HCT116 (cell line): ENCODE data around the gene ACAT2. TPM values are rescaled to one million over a fixed set of nuclear protein-coding genes. Genes with fewer than 3 reads are reported as not detected.
A peak's percentile ranks its signal among the peaks of the same experiment; 100 is the strongest.

Source experiments
- ATAC-seq: fragments of 200-7000 bp; cut with Tn5 transposase; 2 replicates; pipeline ENCODE4 v1.9.1; 2020; ENCODE audit warnings: mild to moderate bottlenecking, moderate library complexity
- BruUV-seq: library from RNA; stranded (reverse); fragments of 400-500 nt; replicated peaks from 2 replicates; lab custom pipeline; 2021; lab: Mats Ljungman, UMichigan
- CTCF ChIA-PET: fragments of 300-600 bp; sonication (Branson Sonifier 250); formaldehyde crosslinking; loops from one replicate; lab custom pipeline; 2021; ENCODE audit warnings: antibody characterized with exemption; lab: Charles Lee
- POLR2A ChIA-PET: fragments of 300-600, 350-600 bp; sonication (Branson Sonifier 250); formaldehyde crosslinking; loops from one replicate; lab custom pipeline; 2021; ENCODE audit warnings: antibody characterized with exemption; lab: Charles Lee
- RAD21 ChIA-PET, 2 experiments: fragments of 300-600 bp; sonication (Branson Sonifier 250); formaldehyde crosslinking; loops; one replicate each; lab custom pipeline; 2023; ENCODE audit warnings: low total read pairs in 2 of 2; ENCODE audit not compliant: uncharacterized antibody in 2 of 2, unreplicated experiment in 2 of 2, low non-redundant PET in 1 of 2; lab: Charles Lee
- DNase-seq: peaks from one replicate; pipeline ENCODE4 v3.0.0-alpha.2; 2010; ENCODE audit warnings: low read depth, low spot score
- H2AFZ ChIP-seq: fragments of 200-600 bp; shearing (Covaris generic), sonication (generic); 2 replicates; pipeline ENCODE4 v1.6.1; 2017; ENCODE audit warnings: low read depth, mixed run types, mixed read lengths, antibody characterized with exemption, low read length; ENCODE audit not compliant: poor library complexity, severe bottlenecking
- H3K27ac ChIP-seq: 2 replicates; pipeline ENCODE4 v1.5.1; 2012; ENCODE audit warnings: low read depth, low read length
- H3K27me3 ChIP-seq: fragments of 200-600 bp; sonication (generic); 2 replicates; pipeline ENCODE4 v1.6.1; 2016; ENCODE audit warnings: mixed run types, low read length, mixed read lengths; ENCODE audit not compliant: insufficient read depth
- H3K36me3 ChIP-seq, 2 experiments: fragments of 200-500 bp in 1 of 2; fragments of 200-600 bp in 1 of 2; sonication (Bioruptor generic) in 1 of 2; sonication (generic) in 1 of 2; 2 replicates each; pipeline versions ENCODE4 v1.5.1 to v1.6.1; 2014 to 2016; ENCODE audit warnings: low read length in 2 of 2, inconsistent platforms in 1 of 2, mixed read lengths in 1 of 2, mixed run types in 1 of 2; ENCODE audit not compliant: insufficient read depth in 2 of 2, control insufficient read depth in 1 of 2
- H3K4me1 ChIP-seq, 2 experiments: fragments of 200-600 bp in 1 of 2; sonication (generic) in 1 of 2; 2 replicates each; pipeline versions ENCODE4 v1.5.1 to v1.6.1; 2012 to 2017; ENCODE audit warnings: low read length in 2 of 2, inconsistent platforms in 1 of 2, mild to moderate bottlenecking in 1 of 2, mixed read lengths in 1 of 2, mixed run types in 1 of 2, moderate library complexity in 1 of 2; ENCODE audit not compliant: insufficient read depth in 2 of 2, control insufficient read depth in 1 of 2
- H3K4me2 ChIP-seq: fragments of 200-600 bp; sonication (generic); 2 replicates; pipeline ENCODE4 v1.6.1; 2017; ENCODE audit warnings: mixed run types, low read length, mixed read lengths
- H3K4me3 ChIP-seq, 2 experiments: fragments of 200-600 bp in 1 of 2; sonication (generic) in 1 of 2; replicated peaks in 1 of 2; 2 replicates each; pipeline ENCODE4 v1.5.1; 2011 to 2016; ENCODE audit warnings: low read length in 2 of 2, control low read depth in 1 of 2, low read depth in 1 of 2, mild to moderate bottlenecking in 1 of 2, mixed read lengths in 1 of 2, mixed run types in 1 of 2
- H3K79me2 ChIP-seq: fragments of 200-600 bp; sonication (generic); 2 replicates; pipeline ENCODE4 v1.6.1; 2017; ENCODE audit warnings: mild to moderate bottlenecking, mixed run types, low read length, moderate library complexity, mixed read lengths; ENCODE audit not compliant: insufficient read depth
- H3K9ac ChIP-seq: fragments of 200-600 bp; sonication (generic); 2 replicates; pipeline ENCODE4 v1.6.1; 2016; ENCODE audit warnings: low read length, mixed read lengths
- H3K9me2 ChIP-seq: fragments of 200-600 bp; sonication (generic), shearing (Covaris generic); 2 replicates; pipeline ENCODE4 v1.6.1; 2017; ENCODE audit warnings: mixed run types, mild to moderate bottlenecking, moderate library complexity; ENCODE audit not compliant: insufficient read depth
- H3K9me3 ChIP-seq, 2 experiments: fragments of 200-500 bp in 1 of 2; fragments of 200-600 bp in 1 of 2; sonication (Bioruptor generic) in 1 of 2; sonication (generic) in 1 of 2; 2 replicates each; pipeline ENCODE4 v1.6.1; 2014 to 2017; ENCODE audit warnings: low read length in 2 of 2, mixed read lengths in 2 of 2, inconsistent platforms in 1 of 2, low read depth in 1 of 2, mild to moderate bottlenecking in 1 of 2, mixed run types in 1 of 2, moderate library complexity in 1 of 2; ENCODE audit not compliant: control insufficient read depth in 1 of 2, insufficient read depth in 1 of 2
- H4K20me1 ChIP-seq: fragments of 200-600 bp; sonication (generic), shearing (Covaris generic); 2 replicates; pipeline ENCODE4 v1.6.1; 2017; ENCODE audit warnings: mixed run types, mild to moderate bottlenecking, moderate library complexity; ENCODE audit not compliant: insufficient read depth
- ATF3 ChIP-seq: IDR thresholded peaks from 2 replicates; pipeline ENCODE4 v1.6.1; 2012
- CEBPB ChIP-seq: IDR thresholded peaks from 2 replicates; pipeline ENCODE4 v1.6.1; 2012; ENCODE audit warnings: low read depth
- EGR1 ChIP-seq: IDR thresholded peaks from 2 replicates; pipeline ENCODE4 v1.6.1; 2012; ENCODE audit warnings: low read depth
- FOSL1 ChIP-seq: IDR thresholded peaks from 2 replicates; pipeline ENCODE4 v1.6.1; 2012; ENCODE audit warnings: low read depth
- MAX ChIP-seq: IDR thresholded peaks from 2 replicates; pipeline ENCODE4 v1.6.1; 2012
- RAD21 ChIP-seq: IDR thresholded peaks from 2 replicates; pipeline ENCODE4 v1.6.1; 2012; ENCODE audit warnings: low read depth, mild to moderate bottlenecking
- REST ChIP-seq: IDR thresholded peaks from 2 replicates; pipeline ENCODE4 v1.6.1; 2012; ENCODE audit warnings: low read depth
- SIN3A ChIP-seq: IDR thresholded peaks from 2 replicates; pipeline ENCODE4 v1.6.1; 2012; ENCODE audit warnings: low read depth
- YY1 ChIP-seq: IDR thresholded peaks from 2 replicates; pipeline ENCODE4 v1.6.1; 2011; ENCODE audit warnings: low read length, low read depth, moderate library complexity, mild to moderate bottlenecking; ENCODE audit not compliant: insufficient replicate concordance; ENCODE audit errors: extremely low read depth
- ZFX ChIP-seq: fragments of 450-650 bp; IDR thresholded peaks from 2 replicates; pipeline ENCODE4 v1.6.1; 2017
- ZNF274 ChIP-seq: fragments of 200-500 bp; sonication (Bioruptor generic); IDR thresholded peaks from 2 replicates; pipeline ENCODE4 v1.6.1; 2014; ENCODE audit warnings: mild to moderate bottlenecking, low read depth, low read length, inconsistent platforms
- intact Hi-C: fragments of 100-400 bp; cut with micrococcal nuclease; formaldehyde crosslinking; loops from 2 replicates; pipeline ENCODE4 v1.10.0; 2022
- total RNA-seq: library from RNA; stranded (reverse); gene quantifications from one replicate; pipeline ENCODE4 v1.2.1, GENCODE V29; 2021; ENCODE audit not compliant: unreplicated experiment

The ACAT2 gene
- total RNA-seq, 1 experiment from 2014 or later, result 41.6 TPM

- DNase-seq (no peak), ATAC-seq (peak; percentile 48)
- Histone ChIP-seq H3K9me2 (no peaks in the 10 kb centered on the region), H4K20me1 (peaks cover 23% of the 10 kb centered on the region; the same call in 1 of the 2 replicates), H3K9me3 (no peaks in the 10 kb centered on the region), H3K4me3 (peak overlapping the region; percentile 81 to 89), H3K4me1 (peaks cover 8 to 31% of the 10 kb centered on the region in 2 experiments; a peak in 3 of 4 replicates), H3K27ac (peak overlapping the region; percentile 98), H3K36me3 (peaks cover 0 to 14% of the 10 kb centered on the region in 2 experiments; a peak in 2 of 4 replicates), H3K4me2 (peak overlapping the region; percentile 75), H3K9ac (peak overlapping the region; percentile 89), H3K27me3 (no peaks in the 10 kb centered on the region), H2AFZ (no peak overlapping the region), H3K79me2 (peaks cover 94% of the 10 kb centered on the region)
- ChIA-PET RAD21 (no interaction called here), POLR2A (interaction anchor here (0.7 to 2.8 kb wide), 5 partner anchors 10 to 62 kb away, joined by 3 to 20 read pairs (median 7); partner anchors contain the start of genes ACAT2 and TCP1), CTCF (no interaction called here)
- intact Hi-C loops, result loop anchor here (1.0 to 10.0 kb wide), 2 partner anchors 61 to 727 kb away; partner anchors contain the start of gene TCP1
- TF ChIP-seq SIN3A (no peak), ZFX (peak; percentile 94)
- no TSS peak for BruUV-seq
Observed at GRCh38 chr6:159727717-159728445, 34.0 kb upstream of the ACAT2 start.

- intact Hi-C loops, result loop anchor here (10.0 kb wide), 1 partner anchor 726 kb away; no protein-coding TSS in a partner anchor
- no TSS peak for BruUV-seq
- peak overlapping the region; percentile 89 for H3K9ac ChIP-seq
- peak overlapping the region; percentile 75 for H3K4me2 ChIP-seq
- H3K9me2 ChIP-seq, result no peaks in the 10 kb centered on the region
- peaks cover 0 to 14% of the 10 kb centered on the region in 2 experiments; a peak in 2 of 4 replicates for H3K36me3 ChIP-seq
- H3K27ac ChIP-seq, result peak overlapping the region; percentile 98; the same call in 1 of the 2 replicates
- DNase-seq (no peak), ATAC-seq (no peak)
- H3K4me1 ChIP-seq, result peaks cover 8 to 31% of the 10 kb centered on the region in 2 experiments; a peak in 3 of 4 replicates
- peak overlapping the region; percentile 81 to 89 for H3K4me3 ChIP-seq
- POLR2A ChIA-PET, result interaction anchor here (2.8 kb wide), 1 partner anchor 61 kb away, joined by 20 read pairs; the partner anchor contains the start of gene TCP1
- no peaks in the 10 kb centered on the region for H3K9me3 ChIP-seq
- peaks cover 23% of the 10 kb centered on the region; the same call in 1 of the 2 replicates for H4K20me1 ChIP-seq
- TF ChIP-seq RAD21, result no peak
- no peak for TF ChIP-seq REST
- TF ChIP-seq EGR1, result no peak
- TF ChIP-seq ATF3, result no peak
- TF ChIP-seq SIN3A, result no peak
- no peak for TF ChIP-seq ZNF274
- TF ChIP-seq CEBPB, result no peak
- TF ChIP-seq MAX, result no peak
- TF ChIP-seq YY1, result no peak
- TF ChIP-seq FOSL1, result no peak
- no peaks in the 10 kb centered on the region for H3K27me3 ChIP-seq
- RAD21 ChIA-PET, result no interaction called here
- peaks cover 94% of the 10 kb centered on the region for H3K79me2 ChIP-seq
- H2AFZ ChIP-seq, result no peak overlapping the region
- CTCF ChIA-PET, result no interaction called here
Observed at GRCh38 chr6:159728531-159728964, 33.3 kb upstream of the ACAT2 start.
